Sigmoid colon (tissue), 7 donors: ENCODE measurements around the gene RAB14. TPM values are rescaled to one million over a fixed set of nuclear protein-coding genes. Genes with fewer than 3 reads are reported as not detected.

ENCODE experiments used
- DNase-seq: peaks from one replicate; pipeline ENCODE4 v3.0.0-alpha.2; 2019
- H3K27ac ChIP-seq, 4 donors: fragments of 200-600 bp; sonication (generic); one replicate each; pipeline ENCODE4 v1.5.1; 2016 to 2019; ENCODE audit warnings: mild to moderate bottlenecking in 1 of 4
- H3K27me3 ChIP-seq, 3 donors: fragments of 200-600 bp; sonication (generic); one replicate each; pipeline ENCODE4 v1.5.1; 2019; ENCODE audit warnings: mild to moderate bottlenecking in 1 of 3
- H3K36me3 ChIP-seq, 4 donors: fragments of 200-600 bp; sonication (generic); one replicate each; pipeline ENCODE4 v1.5.1; 2016 to 2019
- H3K4me1 ChIP-seq, 4 donors: fragments of 200-600 bp; sonication (generic); one replicate each; pipeline ENCODE4 v1.5.1; 2017 to 2019
- H3K4me3 ChIP-seq, 4 donors: fragments of 200-600 bp; sonication (generic); one replicate each; pipeline ENCODE4 v1.5.1; 2017 to 2019; ENCODE audit warnings: mild to moderate bottlenecking in 2 of 4, moderate library complexity in 1 of 4
- H3K9me3 ChIP-seq, 4 donors: fragments of 200-600 bp in 3 of 4; sonication (generic) in 3 of 4; one replicate each; pipeline versions ENCODE4 v1.5.1 to v1.6.1; 2013 to 2019
- CTCF ChIP-seq, 4 experiments: fragments of 450-650 bp in 3 of 4; fragments of 200-600 bp in 1 of 4; IDR thresholded peaks; one replicate each; pipeline ENCODE4 v1.5.1; 2016 to 2019; ENCODE audit warnings: antibody characterized with exemption in 4 of 4, mild to moderate bottlenecking in 3 of 4, moderate library complexity in 2 of 4
- EP300 ChIP-seq, 4 donors: sonication (generic); formaldehyde crosslinking; IDR thresholded peaks; one replicate each; pipeline ENCODE4 v1.6.1; 2017; ENCODE audit warnings: antibody characterized with exemption in 4 of 4
- POLR2A ChIP-seq, 2 donors: fragments of 450-650 bp; IDR thresholded peaks; one replicate each; pipeline ENCODE4 v1.6.1; 2016; ENCODE audit warnings: antibody characterized with exemption in 2 of 2, mild to moderate bottlenecking in 2 of 2, moderate library complexity in 2 of 2
- POLR2AphosphoS5 ChIP-seq, 4 donors: sonication (generic); formaldehyde crosslinking; IDR thresholded peaks; one replicate each; pipeline ENCODE4 v1.6.1; 2017; ENCODE audit warnings: antibody characterized with exemption in 4 of 4
- WGBS, 2 donors: extraction: QIAGEN DNeasy Blood & Tissue Kit; methylation state at CpG; one replicate each; pipeline ENCODE4 v1.1.7; 2013; 5-methylcytosine and 5-hydroxymethylcytosine counted together
- intact Hi-C: fragments of 100-400 bp; cut with DNase I; formaldehyde crosslinking; loops from one replicate; pipeline ENCODE4 v1.15.1; 2023
- polyA plus RNA-seq, 3 donors: library from polyadenylated mRNA; stranded (reverse); fragments of 200-250 nt; gene quantifications; one replicate each; pipeline ENCODE4 v1.2.3, GENCODE V29; 2013
- total RNA-seq, 4 donors: library from RNA; depleted of rRNA; stranded (reverse); fragments of >200 nt; gene quantifications; one replicate each; pipeline ENCODE4 v1.1.0, GENCODE V29; 2016
- donor health status: healthy with polysubstance abuse.
- donor health status: Bipolar disorder and iron deficiency.
- donor health status: healthy.

The RAB14 gene
- total and polyA plus RNA-seq, 7 donors, result 28.2 to 61.7 (median 33.2) TPM

GRCh38 chr9:121141706-121142105, 60.0 kb downstream of the RAB14 start:
- H3K27ac ChIP-seq, result no peak overlapping the region
- TF ChIP-seq EP300 (IDR thresholded peaks at IDR 0.05), result no peak
- no peak for TF ChIP-seq CTCF (IDR thresholded peaks at IDR 0.05)
- TF ChIP-seq POLR2A (IDR thresholded peaks at IDR 0.05), result no peak
- TF ChIP-seq POLR2AphosphoS5 (IDR thresholded peaks at IDR 0.05), result no peak
- H3K36me3 ChIP-seq, result peaks cover 0 to 92% (median 27%) of the 10 kb centered on the region in 4 donors
- no peak for DNase-seq
- H3K4me1 ChIP-seq, result no peaks in the 10 kb centered on the region
- intact Hi-C loops, result no loop called here
- WGBS, 2 donors, result 88 to 97% methylated on average over 1 of the region's 1 CpG
- no peaks in the 10 kb centered on the region for H3K9me3 ChIP-seq
- H3K27me3 ChIP-seq, result no peaks in the 10 kb centered on the region
- H3K4me3 ChIP-seq, result no peak overlapping the region

DNA sequence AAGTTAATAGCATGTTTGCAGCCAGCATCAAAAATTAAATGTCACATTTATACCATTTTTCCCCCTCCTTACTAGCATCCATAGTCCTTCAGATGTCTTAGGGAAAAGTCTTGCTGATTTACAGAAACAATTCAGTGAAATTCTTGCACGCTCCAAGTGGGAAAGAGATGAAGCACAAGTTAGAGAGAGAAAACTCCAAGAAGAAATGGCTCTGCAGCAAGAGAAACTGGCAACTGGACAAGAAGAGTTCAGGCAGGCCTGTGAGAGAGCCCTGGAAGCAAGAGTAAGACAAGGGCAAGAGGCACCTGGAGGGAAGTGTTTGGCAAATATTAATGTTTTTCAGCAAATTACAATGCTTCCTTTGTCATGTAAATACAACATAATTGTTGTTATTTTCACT, 60.4 kb downstream of the RAB14 start:
- DNase-seq, result no peak
- Histone ChIP-seq H3K27ac (no peak overlapping the region), H3K36me3 (peaks cover 0 to 92% (median 25%) of the 10 kb centered on the region in 4 donors), H3K27me3 (no peaks in the 10 kb centered on the region), H3K4me1 (no peaks in the 10 kb centered on the region), H3K4me3 (no peak overlapping the region), H3K9me3 (no peaks in the 10 kb centered on the region)
- intact Hi-C loops, result no loop called here
- 94 to 98% methylated on average over 1 of the region's 1 CpG for WGBS, 2 donors
- TF ChIP-seq POLR2A (IDR thresholded peaks at IDR 0.05), result no peak
- TF ChIP-seq CTCF (IDR thresholded peaks at IDR 0.05), result no peak
- TF ChIP-seq POLR2AphosphoS5 (IDR thresholded peaks at IDR 0.05), result no peak
- TF ChIP-seq EP300 (IDR thresholded peaks at IDR 0.05), result no peak

DNA sequence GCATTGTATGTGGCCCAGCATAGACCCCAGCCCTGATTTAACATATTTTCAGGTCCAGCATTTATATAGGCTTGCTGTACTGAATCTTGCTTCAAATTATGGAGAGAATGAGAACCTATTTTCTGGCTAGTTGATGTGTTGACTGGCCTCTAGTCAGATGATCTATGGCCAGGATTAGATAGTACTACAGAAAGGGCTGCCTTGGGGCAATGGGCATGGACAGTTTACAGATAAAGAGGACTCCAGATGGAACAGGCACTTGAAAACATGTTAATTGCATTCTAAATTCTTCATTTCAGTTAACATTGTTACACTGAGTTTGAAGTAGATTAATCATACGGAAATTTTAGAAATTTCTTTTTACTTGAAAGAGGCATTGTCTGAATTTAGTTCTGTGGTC, 61.5 kb downstream of the RAB14 start:
- DNase-seq, result no peak
- no peak overlapping the region for H3K27ac ChIP-seq
- intact Hi-C loops, result no loop called here
- WGBS, 2 donors, result 98% methylated on average over 1 of the region's 1 CpG
- H3K27me3 ChIP-seq, result no peaks in the 10 kb centered on the region
- H3K4me1 ChIP-seq, result no peaks in the 10 kb centered on the region
- H3K4me3 ChIP-seq, result no peak overlapping the region
- peaks cover 0 to 81% (median 23%) of the 10 kb centered on the region in 4 donors for H3K36me3 ChIP-seq
- no peak for TF ChIP-seq POLR2AphosphoS5 (IDR thresholded peaks at IDR 0.05)
- no peak for TF ChIP-seq CTCF (IDR thresholded peaks at IDR 0.05)
- no peak for TF ChIP-seq POLR2A (IDR thresholded peaks at IDR 0.05)
- TF ChIP-seq EP300 (IDR thresholded peaks at IDR 0.05), result no peak
- H3K9me3 ChIP-seq, result no peaks in the 10 kb centered on the region

DNA sequence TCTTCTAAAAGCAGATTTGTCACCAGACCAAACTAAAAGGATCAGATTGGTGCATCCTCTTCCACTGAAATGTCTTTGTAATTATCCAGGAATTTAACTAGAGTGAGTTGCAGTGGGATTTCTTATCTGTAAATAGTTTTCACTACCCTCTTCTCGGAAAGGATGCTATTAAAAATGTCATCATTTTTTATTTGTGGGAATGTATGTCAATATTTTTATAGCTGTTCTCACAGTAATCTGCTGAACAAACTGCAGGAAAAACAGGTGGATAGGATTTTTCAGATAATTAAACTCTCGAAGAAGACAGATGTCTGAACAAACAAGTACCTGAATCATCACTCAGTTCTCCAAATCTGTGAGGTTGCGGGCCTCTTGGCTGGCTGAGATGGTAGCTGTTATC, 62.7 kb downstream of the RAB14 start:
- whole genome bisulfite sequencing, 2 donors, result 77 to 84% methylated on average over 3 of the region's 3 CpGs
- Histone ChIP-seq H3K27ac (no peak overlapping the region), H3K9me3 (no peaks in the 10 kb centered on the region), H3K4me3 (no peak overlapping the region), H3K4me1 (no peaks in the 10 kb centered on the region), H3K36me3 (peaks cover 0 to 74% (median 14%) of the 10 kb centered on the region in 4 donors), H3K27me3 (no peaks in the 10 kb centered on the region)
- TF ChIP-seq EP300 (IDR thresholded peaks at IDR 0.05) (no peak), CTCF (IDR thresholded peaks at IDR 0.05) (no peak), POLR2AphosphoS5 (IDR thresholded peaks at IDR 0.05) (no peak), POLR2A (IDR thresholded peaks at IDR 0.05) (no peak)
- no peak for DNase-seq
- intact Hi-C loops, result no loop called here

- intact Hi-C loops, result no loop called here
- DNase-seq, result no peak
- no peaks in the 10 kb centered on the region for H3K9me3 ChIP-seq
- H3K27ac ChIP-seq, result no peak overlapping the region
- TF ChIP-seq EP300 (IDR thresholded peaks at IDR 0.05), result no peak
- no peaks in the 10 kb centered on the region for H3K27me3 ChIP-seq
- H3K4me1 ChIP-seq, result no peaks in the 10 kb centered on the region
- H3K4me3 ChIP-seq, result no peak overlapping the region
- peaks cover 0 to 74% (median 12%) of the 10 kb centered on the region in 4 donors for H3K36me3 ChIP-seq
Observed at GRCh38 chr9:121138561-121138960, 63.1 kb downstream of the RAB14 start.
